Body of pancreas (tissue), 4 donors: ENCODE data around the gene ANKRD17.

ENCODE experiments used
- POLR2A ChIP-seq, 3 donors: fragments of 450-650 bp; IDR thresholded peaks; one replicate each; pipeline ENCODE4 v1.6.1; 2016; ENCODE audit warnings: antibody characterized with exemption in 3 of 3, mild to moderate bottlenecking in 2 of 3
- TF ChIP-seq, protein P1 (sequence below), 7 experiments: fragments of 450-650 bp in 4 of 7; fragments of 200-600 bp in 3 of 7; sonication (generic) in 3 of 7; IDR thresholded peaks; one replicate each; pipeline ENCODE4 v1.5.1; 2016 to 2019; ENCODE audit warnings: antibody characterized with exemption in 7 of 7

DNA sequence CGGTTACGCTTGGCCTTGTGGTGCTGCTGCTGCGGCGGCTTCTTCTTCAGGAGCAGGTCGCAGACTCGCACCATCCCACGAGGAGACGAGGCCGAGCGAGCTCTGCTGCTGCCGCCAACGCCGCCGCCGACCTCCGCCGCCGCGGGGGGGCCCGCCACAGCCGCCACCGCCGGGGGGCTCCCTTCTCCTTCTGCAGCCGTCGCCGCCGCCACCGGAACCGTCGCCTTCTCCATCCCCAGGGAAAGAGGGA is 237 bp downstream of the ANKRD17 start:
- TF ChIP-seq, protein P1, sequence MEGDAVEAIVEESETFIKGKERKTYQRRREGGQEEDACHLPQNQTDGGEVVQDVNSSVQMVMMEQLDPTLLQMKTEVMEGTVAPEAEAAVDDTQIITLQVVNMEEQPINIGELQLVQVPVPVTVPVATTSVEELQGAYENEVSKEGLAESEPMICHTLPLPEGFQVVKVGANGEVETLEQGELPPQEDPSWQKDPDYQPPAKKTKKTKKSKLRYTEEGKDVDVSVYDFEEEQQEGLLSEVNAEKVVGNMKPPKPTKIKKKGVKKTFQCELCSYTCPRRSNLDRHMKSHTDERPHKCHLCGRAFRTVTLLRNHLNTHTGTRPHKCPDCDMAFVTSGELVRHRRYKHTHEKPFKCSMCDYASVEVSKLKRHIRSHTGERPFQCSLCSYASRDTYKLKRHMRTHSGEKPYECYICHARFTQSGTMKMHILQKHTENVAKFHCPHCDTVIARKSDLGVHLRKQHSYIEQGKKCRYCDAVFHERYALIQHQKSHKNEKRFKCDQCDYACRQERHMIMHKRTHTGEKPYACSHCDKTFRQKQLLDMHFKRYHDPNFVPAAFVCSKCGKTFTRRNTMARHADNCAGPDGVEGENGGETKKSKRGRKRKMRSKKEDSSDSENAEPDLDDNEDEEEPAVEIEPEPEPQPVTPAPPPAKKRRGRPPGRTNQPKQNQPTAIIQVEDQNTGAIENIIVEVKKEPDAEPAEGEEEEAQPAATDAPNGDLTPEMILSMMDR (IDR thresholded peaks at IDR 0.05) = peak in 1 of 7 experiments; percentile 27
- TF ChIP-seq POLR2A (IDR thresholded peaks at IDR 0.05) = no peak
